T-helper 2 cell treated with Interferon-gamma antibody and Interleukin-4, amounts not matched to agents 100 ng/mL and 5 ng/mL, for 36 hours (primary cell): ENCODE data around the gene RASGRP2. TPM values are rescaled to one million over a fixed set of nuclear protein-coding genes. Genes with fewer than 3 reads are reported as not detected.

ENCODE experiments used
- intact Hi-C: fragments of 100-400 bp; cut with micrococcal nuclease; formaldehyde crosslinking; loops from one replicate; pipeline ENCODE4 v1.15.1; 2023
- total RNA-seq: library from RNA; stranded (reverse); gene quantifications from 2 replicates; pipeline ENCODE4 v1.2.3, GENCODE V29; 2022

RASGRP2 gene
- total RNA-seq, 1 donor from 2014 or later, result 276 TPM

DNA sequence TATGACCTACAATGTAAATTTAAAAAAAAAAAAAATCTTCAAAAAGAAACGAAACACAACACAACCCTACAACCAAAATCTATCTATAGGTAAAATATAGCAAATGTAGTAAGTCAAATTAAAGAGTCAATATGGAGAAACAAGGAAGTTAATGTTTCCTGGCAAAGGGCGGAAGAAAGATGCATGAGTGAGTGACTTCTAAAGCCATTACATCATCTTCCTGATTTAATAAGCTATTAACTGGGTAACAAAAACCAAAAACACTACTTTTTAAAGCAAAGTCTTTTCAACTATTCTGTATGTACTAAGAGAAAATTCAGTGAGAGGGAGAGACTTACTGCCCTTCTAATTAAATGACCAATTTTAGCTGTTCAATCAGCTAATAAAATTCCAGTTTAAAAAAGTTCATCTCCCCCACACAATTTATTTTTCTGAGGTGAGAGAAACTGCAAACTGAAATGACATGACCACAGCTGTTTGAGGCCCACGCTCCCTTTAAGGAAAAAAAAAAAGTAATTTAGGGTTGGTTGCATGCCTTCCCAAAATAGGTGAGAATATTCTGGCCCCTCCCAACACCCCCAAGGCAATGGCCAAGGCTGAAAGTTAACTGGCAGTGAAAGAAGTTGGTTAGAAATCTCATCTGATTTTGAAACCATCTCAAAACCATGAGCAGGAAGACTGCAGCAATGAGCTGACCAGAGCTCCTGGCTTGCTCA is 28.5 kb upstream of the RASGRP2 start:
- intact Hi-C loops, result loop anchor here (10.0 kb wide), 1 partner anchor 242 kb away; the partner anchor contains the start of gene ARL2

DNA sequence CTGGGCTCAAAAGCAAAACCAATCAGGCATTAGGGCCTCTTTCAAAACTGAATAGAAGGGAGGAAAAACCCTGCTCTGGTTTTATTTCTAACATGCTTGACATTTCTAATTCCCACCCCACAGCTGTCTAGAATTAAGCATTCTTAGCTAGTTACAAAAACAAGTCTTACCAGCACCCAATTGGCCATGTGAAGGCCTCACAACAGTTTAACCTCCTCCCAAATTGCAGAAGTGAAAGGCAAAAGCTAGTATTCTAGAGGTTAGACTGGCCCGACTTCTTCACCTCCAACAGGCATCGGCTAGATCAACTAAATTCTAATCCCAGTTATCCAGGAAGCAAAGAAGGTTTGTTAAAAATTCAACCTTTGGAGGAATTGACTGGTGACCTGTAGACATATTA is 27.9 kb upstream of the RASGRP2 start:
- intact Hi-C loops, result loop anchor here (10.0 kb wide), 1 partner anchor 243 kb away; the partner anchor contains the start of gene ARL2

DNA sequence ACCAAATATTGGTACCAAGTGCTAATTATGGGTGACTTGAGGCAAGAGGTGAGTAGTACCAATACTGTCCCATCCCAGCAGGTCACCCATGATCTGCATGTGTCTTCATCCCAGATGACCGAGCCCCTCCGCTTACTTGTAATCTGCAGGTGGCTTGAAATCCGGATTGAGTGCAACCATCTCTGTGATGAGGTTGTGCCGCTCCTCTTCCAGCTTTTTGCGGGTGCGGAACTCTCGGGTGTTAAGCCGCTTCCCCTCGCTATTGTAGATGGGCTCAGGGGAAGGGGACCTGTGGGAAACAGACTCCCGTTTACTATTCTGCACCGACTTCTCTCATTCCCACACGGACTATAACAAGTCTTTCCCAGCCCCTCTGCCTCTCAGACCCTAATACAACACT is 26.2 kb upstream of the RASGRP2 start:
- intact Hi-C loops, result loop anchor here (10.0 kb wide), 1 partner anchor 245 kb away; the partner anchor contains the start of gene ARL2

DNA sequence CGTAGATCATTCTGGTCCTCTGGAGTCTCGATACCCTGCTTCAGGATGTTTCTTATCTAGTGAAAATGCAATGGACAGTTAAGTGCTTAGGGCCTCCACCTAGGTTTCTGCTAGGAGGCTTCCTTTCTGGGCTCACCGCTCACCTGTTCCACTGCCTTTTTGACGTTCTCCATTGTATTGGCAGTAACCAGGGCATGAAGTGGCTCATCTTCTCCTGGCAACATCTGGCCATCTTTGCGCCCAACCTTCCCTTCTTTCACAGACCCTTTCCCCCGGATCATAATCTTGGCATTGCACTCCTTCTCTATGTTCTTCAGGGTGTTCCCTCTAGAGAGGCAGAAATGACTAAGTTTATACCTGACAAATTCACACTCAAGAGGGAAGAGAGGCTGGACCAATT is 25.3 kb upstream of the RASGRP2 start:
- intact Hi-C loops, result no loop called here

DNA sequence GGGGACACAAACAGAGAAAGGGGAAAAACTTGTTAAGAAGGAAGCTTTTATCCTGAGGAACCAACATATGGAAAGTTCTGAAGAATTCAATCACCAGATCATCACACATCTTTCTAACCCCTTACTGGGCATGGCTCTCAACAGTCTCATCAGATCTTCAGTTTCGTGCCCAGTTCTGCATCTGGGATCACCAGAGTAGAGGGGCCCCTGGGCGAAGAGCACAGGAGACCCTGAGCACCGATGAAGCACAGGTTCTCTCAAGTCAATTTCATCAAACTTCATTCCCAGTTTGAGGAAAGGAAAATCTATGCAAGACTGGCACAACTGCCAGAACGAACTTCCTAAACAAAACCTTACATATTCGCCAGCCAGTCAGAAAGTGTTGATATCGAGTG is 24.4 kb upstream of the RASGRP2 start:
- intact Hi-C loops, result no loop called here

DNA sequence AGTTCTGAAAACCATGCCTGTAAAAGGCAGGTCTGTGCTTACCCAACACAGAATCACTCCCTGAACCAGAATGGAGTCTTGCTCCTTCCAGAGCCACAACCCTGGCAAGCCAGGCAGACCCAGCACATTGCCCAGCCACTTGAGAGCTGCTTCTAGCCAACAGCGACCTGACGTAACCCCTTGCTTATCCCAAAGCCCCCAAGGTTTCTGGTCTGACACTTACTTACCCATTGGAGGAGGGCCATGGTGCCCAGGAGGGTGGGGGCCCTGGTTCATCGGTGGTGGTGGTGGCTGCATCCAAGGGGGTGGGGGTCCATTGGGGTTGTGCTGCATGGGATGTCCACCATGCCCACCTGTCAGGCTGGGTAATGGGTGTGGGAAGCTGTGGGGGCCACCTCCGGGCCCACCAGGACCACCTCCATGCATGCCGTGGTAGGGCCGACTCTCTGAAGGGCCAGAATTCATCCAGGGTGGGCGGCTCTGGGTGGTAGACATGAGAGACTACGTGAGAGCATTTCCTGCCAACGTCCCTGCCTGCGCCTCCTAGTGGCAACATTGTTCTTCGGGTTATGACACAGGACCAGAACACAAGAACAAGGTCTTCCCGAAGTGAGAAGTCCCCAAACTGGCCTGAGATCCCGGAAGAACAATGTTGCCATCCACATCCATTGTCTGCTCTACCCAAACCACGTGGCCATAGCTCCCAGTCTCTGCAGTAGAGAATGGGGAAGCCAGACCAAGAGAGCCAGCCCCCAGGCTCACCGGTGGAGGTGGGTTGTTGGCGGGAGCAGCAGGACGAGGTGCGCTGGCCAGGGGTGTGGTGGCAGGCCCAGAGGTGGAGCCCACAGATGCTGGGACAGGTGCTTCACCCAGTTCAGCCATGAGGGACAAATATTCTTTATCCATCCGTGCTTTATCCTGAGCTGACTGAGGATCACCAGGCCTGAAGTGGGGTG is 23.7 kb upstream of the RASGRP2 start:
- intact Hi-C loops, result loop anchor here (1.0 kb wide), 1 partner anchor 24 kb away; no protein-coding TSS in a partner anchor

DNA sequence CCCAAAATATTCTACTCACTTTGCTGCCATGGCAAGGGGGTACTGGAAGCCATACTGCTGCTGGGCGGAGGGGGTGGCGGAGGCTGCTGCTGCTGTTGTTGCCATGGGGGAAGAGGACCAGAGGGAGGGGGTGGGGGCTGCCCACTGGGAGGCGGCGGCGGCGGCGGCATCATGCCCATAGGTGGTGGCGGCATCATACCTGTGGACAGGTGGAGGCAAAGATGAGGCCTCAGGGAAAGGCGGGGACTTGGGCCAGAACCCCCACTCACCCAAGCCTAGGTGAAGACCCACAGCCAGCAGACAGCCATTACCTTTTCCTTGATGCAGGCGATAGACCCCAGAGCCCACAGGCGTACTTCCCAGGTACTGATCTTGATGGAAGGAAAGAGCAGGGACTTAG is 22.9 kb upstream of the RASGRP2 start:
- intact Hi-C loops, result loop anchor here (1.0 kb wide), 1 partner anchor 24 kb away; no protein-coding TSS in a partner anchor

DNA sequence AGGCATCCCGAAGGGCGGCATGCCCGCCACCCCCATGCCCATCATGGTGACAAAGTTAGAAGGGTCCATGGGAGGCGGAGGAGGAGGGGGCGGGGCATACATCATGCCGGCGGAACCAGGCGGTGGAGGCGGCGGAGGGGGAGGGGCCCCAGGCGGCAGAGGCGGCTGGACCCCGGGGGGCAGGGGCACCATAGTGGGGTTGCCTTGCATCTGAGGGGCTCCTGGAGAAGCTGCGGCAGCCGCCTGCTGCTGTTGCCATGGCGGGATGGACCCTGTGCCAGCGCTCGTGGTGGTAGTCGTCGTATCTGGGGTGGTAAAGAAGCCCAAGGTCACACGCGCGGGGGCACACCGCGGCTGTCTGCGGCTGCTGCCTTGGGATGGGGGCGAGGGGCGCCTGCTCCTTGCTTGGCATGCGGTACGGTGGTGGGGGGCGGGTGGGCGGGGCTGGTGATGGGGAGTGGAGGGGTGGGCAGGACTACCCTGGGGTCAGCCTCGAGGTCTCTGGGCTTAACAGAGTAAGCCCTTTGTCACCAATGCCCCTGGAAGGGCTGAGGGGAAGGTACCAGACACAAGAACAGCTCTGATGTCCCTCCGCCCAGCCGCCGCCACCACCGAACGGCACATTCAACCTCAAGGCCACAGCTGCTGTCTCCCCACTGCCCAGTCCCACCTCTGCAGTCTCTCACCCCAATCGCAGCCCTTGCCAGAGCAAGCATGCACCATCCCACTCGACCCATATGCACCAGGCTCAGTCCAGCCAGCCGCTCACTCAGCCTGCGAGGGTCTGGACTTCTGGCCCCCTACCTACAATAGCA is 22.1 kb upstream of the RASGRP2 start:
- intact Hi-C loops, result no loop called here

DNA sequence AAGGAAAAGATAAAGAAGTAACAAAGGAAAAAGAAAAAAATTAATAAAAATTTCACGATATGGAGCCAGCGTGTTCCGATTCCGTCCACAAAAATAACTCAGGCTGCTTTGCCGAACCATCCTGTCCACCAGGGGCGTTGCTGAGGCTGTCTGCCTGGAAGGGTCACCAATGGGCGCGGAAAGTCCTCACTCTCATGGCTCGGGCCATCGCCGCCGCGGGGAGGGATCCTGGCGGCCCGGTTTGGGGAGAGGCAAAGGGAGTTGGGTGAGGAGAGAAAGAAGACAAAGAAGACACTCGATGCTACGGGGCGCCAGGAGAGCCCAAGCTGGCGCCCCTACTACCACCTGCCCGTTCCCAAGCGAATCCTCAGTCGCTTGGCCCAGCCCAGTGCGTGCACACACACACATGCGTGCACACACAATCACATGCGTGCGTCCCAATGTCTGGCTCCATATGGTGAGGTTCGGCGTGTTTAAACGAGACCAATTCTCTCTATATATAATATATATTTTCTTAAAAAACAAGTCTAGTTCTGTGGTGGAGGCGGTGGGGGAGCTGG is 21.4 kb upstream of the RASGRP2 start:
- intact Hi-C loops, result no loop called here

DNA sequence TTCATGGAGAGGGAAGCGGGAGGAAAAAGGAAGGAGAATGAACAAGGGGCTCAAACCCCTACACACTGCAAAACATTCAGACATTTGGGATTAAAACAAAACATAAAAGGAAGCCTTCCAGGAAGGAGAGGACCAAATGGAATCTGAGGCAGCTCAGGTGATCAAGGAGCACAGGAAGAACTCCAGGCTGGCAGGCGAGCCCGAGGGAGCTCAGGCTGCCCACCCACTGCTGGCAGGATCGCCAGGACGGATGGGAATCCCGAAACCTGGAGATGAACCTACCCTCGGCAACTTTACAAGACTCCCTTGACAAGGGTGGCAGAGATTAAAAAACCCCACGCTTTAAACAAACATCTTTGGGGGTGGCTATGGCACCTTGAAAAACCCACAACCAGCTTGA is 20.8 kb upstream of the RASGRP2 start:
- intact Hi-C loops, result no loop called here

DNA sequence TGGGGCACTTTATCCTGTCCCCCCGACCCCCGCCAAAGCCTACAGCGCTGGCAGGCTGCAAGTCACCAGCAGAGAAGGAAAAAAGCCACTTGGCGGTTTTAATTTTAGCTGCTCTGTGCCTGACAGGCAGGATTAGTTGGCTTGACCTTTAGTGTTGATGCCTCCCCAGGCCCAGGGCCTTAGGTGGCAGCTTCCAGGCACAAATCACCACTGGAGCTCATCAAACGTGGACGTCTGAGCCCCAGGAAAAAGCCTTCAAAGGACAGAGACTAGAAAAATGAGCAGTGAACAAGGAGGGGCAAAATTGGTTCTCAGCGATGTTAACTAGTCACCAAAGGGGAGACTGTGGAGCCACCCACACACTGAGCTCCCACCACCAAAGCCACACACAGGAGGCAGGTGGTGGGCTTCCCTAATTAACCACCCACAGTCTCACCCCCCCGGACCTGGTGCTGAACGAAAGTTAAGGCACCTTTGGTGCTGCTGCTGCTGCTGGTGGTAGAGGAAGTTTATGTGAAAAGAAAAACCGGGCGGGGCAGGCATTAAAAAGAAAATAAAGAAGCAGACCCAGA is 20.2 kb upstream of the RASGRP2 start:
- intact Hi-C loops, result no loop called here

DNA sequence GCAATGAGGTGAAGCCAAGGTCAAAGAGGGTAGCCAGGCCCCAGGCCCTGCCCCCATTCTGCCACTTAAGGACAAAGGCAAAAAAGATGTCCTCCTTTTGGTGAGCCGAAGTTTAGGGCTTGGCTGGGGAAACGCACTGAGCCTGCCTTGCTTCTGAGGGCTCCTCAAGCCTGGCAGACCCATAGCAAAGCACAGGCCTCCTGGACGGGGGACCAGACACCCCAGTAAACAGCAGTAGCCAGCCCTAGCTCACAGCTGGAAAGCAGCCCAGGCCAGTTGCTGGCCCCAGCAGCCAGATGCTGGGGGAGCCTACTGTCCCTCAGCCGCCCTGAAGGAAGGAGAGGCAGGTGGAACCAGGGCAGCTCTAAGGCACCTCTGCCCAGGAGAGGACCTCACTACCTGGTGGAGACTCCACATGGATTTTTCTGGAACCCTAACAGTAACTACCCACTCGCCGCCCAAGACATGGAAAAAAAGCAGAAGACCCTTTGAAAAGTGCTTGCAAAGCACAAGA is 19.6 kb upstream of the RASGRP2 start:
- intact Hi-C loops, result no loop called here

DNA sequence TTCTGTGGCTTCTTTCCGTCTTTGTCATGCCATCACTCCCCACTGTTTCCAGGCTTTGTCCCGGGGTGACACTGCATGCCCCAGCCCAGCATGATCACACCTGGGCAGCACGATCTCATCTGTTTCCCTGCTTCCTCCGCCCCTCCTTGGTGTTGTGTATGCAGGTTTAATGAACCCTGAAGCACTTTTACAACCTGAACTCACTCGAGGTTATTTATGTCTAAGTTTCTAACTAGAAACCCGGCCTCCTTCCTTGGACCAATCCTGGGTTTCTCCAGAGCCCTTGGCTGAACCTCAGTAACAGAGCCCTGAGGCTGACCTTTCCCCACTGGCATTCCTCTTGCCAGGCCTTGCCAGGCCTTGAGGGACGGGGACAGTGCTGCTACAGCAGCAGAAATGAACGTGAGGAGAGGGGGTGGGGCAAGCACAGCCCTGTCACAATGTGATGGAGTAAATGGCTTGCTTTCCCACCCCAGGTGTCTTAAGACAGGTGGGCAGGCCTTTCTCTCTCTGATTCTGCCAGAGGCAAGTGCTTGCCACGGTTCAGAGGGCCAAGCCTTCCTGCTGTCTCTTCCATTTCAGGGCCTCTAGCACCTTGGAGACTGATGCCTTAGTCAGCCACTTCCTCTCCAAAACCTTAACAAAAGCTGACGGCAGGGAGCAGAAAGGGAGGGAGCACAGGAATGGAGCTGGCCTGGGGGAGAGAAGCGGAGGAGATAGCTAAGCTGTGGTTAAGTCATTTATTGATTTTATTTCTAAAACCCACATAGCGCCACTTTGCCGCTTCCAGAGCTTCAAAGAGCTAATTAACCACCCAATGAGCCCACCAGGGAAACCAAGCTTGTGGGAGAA is 19.0 kb upstream of the RASGRP2 start:
- intact Hi-C loops, result no loop called here

DNA sequence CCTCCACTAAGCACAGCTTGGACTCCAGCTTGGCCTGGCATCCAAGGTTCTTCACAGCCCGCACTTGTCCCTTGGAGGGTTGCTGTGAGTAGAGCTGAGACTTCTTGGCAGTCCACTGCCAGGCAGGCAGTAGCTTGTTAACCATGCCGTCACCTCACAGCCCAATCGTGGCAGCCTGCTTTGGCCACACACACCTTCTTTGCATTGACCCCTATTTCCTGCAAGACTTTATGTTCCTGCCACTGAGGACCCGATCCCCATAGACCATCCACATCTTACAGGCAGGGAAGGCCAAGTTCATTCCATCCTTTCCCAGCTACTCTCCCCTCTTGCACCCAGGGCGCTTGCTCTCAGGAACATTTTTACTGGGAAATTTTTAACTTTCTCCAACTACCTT is 18.3 kb upstream of the RASGRP2 start:
- intact Hi-C loops, result no loop called here

DNA sequence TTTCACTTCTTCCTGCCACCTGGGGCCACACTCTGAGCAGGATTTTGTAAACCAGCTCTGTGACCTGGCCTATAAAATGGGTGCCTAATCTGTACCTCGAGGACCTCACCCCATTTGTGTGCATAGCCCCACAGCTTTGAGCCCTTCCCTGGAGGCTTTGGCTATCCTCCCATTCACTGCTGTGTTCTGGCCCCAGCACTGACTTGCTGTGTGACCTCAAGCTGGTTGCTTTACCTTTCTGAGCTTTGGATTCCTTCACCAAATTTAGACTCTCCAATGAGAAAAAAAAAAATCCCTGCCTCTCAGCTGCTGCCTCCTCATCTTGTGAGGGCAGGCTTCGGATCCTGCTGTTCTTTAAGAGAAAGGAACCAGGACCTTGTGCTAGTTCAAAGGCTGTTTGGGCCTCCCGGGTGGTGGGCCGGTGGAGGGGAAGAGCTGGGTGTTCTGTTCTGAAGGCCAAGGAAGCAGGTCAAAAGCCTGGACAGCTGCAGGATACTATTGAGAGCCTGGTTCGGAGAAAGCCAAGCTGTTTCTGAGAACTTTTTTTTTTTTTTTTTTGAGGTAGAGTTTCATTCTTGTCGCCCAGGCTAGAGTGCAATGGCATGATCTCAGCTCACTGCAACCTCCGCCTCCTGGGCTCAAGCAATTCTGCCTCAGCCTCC is 16.9 kb upstream of the RASGRP2 start:
- intact Hi-C loops, result no loop called here

DNA sequence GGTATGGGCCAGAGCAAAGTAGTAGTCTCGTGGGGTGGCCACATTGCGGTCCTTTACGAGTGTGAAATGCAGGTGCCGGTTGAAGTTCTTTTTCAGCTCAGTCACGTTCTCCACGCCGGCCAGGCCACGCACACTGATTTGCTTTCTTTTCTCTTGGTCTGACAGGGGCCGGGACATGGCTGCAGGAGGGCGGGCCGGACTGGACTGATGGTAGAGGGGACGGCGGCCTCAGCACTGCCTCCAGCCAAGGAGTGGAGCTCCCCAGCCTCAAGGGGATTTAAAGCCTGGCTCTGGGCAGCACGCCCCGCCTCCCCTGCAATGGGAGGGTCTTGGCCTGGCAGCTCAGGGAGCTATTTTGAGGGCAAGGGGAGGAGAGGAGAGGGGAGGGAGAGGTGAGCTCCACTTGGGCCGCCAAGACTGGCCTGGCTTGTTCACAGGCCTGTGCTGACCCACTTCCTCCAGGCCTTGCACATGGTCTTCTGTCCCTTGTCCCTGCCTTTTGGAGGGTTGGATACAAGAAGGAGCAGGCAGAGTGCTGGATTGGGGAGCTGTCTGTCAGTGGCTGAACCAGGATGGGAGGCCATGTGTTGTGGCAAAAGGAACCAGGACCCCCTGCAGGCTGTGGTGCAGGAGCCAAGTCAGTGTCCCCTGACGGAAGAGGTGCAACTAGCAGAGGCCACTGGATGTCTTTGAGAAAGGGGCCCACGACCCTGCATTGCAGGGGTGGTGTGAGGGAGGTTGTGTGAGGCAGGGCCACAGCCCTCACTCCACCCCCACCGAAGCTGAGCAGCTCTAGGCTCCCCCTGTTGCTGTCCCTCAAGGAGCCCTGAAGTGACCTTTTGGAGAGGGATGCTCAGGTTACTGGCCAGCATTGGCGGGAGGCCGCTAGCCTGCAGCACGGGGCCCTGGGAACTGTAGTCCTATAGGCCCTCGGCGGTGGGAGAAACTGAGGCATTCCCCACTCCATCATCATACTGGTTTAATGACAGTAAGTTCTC is 16.1 kb upstream of the RASGRP2 start, which contains the start of gene PYGM:
PYGM (minus strand) TSS at position 253 of the 998 bp plus-strand sequence; CDS start at position 177, 76 bp downstream.
- intact Hi-C loops, result no loop called here

DNA sequence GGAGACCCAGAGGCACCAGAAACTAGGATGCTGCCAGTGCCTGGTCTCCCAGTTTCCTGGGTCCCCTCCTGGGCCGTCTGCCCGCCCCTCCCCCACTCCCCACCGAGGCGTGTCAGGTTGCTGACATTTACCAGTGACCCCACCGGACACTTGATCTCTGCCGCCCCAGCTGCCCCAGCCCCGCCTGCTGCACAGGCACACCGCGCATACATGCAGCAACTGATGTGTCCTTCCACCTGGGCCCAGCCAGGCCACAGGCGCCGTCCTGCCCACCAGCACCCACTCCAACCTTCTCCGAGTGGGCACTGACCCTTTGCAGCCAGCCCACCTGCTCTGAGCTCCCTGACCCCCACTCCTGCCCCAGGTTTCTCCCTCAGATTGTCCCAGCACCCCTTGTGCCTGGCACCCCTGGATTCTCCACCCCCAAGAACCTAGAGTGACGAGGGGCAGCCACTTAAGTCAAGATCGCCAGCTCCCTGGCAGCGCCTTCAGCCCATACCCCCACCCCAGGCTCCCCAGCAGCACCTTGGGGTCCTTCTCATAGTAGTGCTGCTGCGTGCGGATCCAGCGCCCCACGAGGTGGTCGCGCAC is 15.3 kb upstream of the RASGRP2 start:
- intact Hi-C loops, result no loop called here
